HG03432 (cell line): ENCODE results near the gene POU4F2.
"Not testable (repeated sequence)": the region's sequence is repeated elsewhere in the genome, so short reads cannot be mapped to it uniquely, and the experiment has no call there.

ENCODE experiments used
- ATAC-seq: cut with Tn5 transposase; IDR thresholded peaks from one replicate; pipeline ENCODE4 v1.9.1; 2021; ENCODE audit warnings: mild to moderate bottlenecking, moderate library complexity; ENCODE audit not compliant: unreplicated experiment

Gene POU4F2

GRCh38 chr4:146654687-146655520 is 16.2 kb downstream of the POU4F2 start:
- ATAC-seq: no peak

GRCh38 chr4:146655521-146655856 is 16.8 kb downstream of the POU4F2 start:
- ATAC-seq: no peak

- no peak for ATAC-seq
Measured at GRCh38 chr4:146661367-146661766, 22.7 kb downstream of the POU4F2 start.

GRCh38 chr4:146663968-146664311 is 25.2 kb downstream of the POU4F2 start:
- ATAC-seq: not testable (repeated sequence)

- no peak for ATAC-seq
Measured at GRCh38 chr4:146674829-146675570, 36.3 kb downstream of the POU4F2 start.
